Skeletal muscle satellite cell (primary cell): ENCODE data around the gene BARX2. TPM values are rescaled to one million over a fixed set of nuclear protein-coding genes. Genes with fewer than 3 reads are reported as not detected.
A peak's percentile ranks its signal among the peaks of the same experiment; 100 is the strongest.
"Not testable (repeated sequence)": the region's sequence is repeated elsewhere in the genome, so short reads cannot be mapped to it uniquely, and the experiment has no call there.

ENCODE experiments used
- H3K27me3 ChIP-seq: 2 replicates; pipeline ENCODE4 v1.7.0; 2013; ENCODE audit warnings: low read length; ENCODE audit not compliant: control insufficient read depth, insufficient read depth
- H3K36me3 ChIP-seq: 2 replicates; pipeline ENCODE4 v1.7.0; 2013; ENCODE audit warnings: mild to moderate bottlenecking, control low read depth, low read length; ENCODE audit not compliant: insufficient read depth
- H3K4me1 ChIP-seq: 2 replicates; pipeline ENCODE4 v1.7.0; 2013; ENCODE audit warnings: low read length; ENCODE audit not compliant: control insufficient read depth, insufficient read depth
- H3K4me2 ChIP-seq: 2 replicates; pipeline ENCODE4 v1.7.0; 2013; ENCODE audit warnings: mild to moderate bottlenecking, low read length
- H3K4me3 ChIP-seq: 2 replicates; pipeline ENCODE4 v1.7.0; 2013; ENCODE audit warnings: low read length
- H3K9ac ChIP-seq: 2 replicates; pipeline ENCODE4 v1.7.0; 2013; ENCODE audit warnings: mild to moderate bottlenecking, low read depth, low read length, moderate library complexity
- H3K9me3 ChIP-seq: replicated peaks from 2 replicates; pipeline ENCODE4 v1.7.0; 2013; ENCODE audit warnings: mild to moderate bottlenecking, control low read depth, low read length
- total RNA-seq: library from RNA; depleted of rRNA; stranded (reverse); fragments of >200 nt; gene quantifications from 2 replicates; pipeline ENCODE4 v1.2.3, GENCODE V29; 2012; rRNA removed

The BARX2 gene, protein sequence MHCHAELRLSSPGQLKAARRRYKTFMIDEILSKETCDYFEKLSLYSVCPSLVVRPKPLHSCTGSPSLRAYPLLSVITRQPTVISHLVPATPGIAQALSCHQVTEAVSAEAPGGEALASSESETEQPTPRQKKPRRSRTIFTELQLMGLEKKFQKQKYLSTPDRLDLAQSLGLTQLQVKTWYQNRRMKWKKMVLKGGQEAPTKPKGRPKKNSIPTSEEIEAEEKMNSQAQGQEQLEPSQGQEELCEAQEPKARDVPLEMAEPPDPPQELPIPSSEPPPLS
- total RNA-seq, result not detected in 2 replicates

DNA sequence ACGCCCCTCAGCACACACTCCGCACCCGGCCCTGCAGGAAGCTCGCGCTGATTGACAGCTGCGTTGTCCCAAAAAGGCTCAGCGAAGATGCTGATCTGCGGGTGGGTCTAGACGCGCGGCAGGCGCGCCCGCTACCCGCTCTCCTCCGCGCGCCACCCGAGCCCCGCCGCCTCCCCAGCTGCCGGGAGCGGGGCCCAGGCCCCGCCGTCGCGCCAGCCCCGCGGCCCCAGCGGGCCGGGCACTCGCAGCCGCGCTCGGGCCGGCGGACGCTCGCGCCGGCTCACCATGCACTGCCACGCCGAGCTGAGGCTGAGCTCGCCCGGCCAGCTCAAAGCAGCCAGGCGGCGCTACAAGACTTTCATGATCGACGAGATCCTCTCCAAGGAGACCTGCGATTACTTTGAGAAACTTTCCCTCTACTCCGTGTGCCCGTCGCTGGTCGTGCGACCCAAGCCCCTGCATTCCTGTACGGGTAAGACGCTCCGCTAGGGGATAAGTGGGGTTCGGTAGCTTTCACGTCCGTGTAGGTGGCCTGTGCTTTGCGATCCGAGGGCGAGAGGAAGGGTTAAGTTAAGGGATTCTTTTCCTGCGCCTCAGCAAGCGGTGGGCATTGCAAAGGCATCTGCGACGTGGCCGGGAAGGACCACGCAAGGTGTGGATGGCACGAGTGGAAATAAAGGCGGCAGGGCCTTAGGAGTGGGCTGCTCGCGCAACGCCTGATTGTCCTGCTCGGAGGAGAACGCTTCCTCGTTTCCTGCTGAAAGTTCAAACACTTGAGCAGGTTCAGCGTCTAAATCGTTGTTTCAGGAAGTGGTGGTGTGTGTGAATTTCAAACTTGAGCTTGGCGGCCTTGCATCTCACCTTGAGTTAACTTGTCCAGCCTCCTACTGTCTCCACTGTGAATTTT lies at the start of gene BARX2:
BARX2 (plus strand) TSS at position 98 of the 907 bp plus-strand sequence; CDS start at position 286, 188 bp downstream.
- no peaks in the 10 kb centered on the region for H3K9me3 ChIP-seq
- H3K9ac ChIP-seq, result no peak within 1 kb of the TSS
- no peaks in the 10 kb centered on the region for H3K36me3 ChIP-seq
- H3K4me1 ChIP-seq, result peaks cover 4% of the 10 kb centered on the region
- H3K4me2 ChIP-seq, result peak within 1 kb of the TSS; percentile 67
- peaks cover 90% of the 10 kb centered on the region for H3K27me3 ChIP-seq
- peak within 1 kb of the TSS; percentile 55 for H3K4me3 ChIP-seq

DNA sequence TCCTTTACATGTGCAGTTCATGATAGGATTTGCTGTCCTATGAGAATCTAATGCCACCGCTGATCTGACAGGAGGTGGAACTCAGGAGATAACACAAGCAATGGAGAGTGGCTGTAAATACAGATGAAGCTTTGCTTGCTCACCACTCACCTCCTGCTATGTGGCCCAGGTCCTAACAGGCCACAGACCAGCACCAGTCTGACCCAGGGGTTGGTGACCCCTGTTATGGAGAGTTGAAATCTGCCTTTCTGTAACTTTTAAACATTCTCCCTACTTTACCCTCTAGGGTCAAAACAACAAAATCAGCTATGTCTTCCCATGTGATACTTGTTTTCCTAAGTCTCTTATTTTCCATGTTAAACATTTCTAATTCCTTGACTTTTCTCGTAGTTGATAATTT lies 48.7 kb upstream of the BARX2 start:
- Histone ChIP-seq H3K27me3 (no peaks in the 10 kb centered on the region), H3K4me1 (no peaks in the 10 kb centered on the region), H3K36me3 (no peaks in the 10 kb centered on the region), H3K4me2 (no peak overlapping the region), H3K9ac (no peak overlapping the region), H3K4me3 (no peak overlapping the region), H3K9me3 (no peaks in the 10 kb centered on the region)

DNA sequence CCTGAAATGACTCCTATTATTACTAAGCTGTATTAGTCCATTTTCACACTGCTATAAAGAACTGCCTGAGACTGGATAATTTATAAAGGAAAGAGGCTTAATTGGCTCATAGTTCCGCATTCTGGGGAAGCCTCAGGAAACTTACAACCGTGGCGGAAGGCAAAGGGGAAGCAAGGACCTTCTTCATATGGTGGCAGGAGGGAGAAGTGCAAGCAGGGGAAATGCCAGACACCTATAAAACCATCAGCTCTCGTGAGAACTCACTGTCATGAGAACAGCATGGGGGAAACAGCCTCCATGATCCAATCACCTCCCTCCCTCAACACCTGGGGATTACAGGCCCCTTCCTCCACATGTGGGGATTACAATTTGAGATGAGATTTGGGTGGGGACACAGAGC lies 47.9 kb upstream of the BARX2 start:
- not testable (repeated sequence) for H3K4me2 ChIP-seq, H3K36me3 ChIP-seq, H3K4me1 ChIP-seq, H3K9me3 ChIP-seq, H3K9ac ChIP-seq, H3K27me3 ChIP-seq, H3K4me3 ChIP-seq

DNA sequence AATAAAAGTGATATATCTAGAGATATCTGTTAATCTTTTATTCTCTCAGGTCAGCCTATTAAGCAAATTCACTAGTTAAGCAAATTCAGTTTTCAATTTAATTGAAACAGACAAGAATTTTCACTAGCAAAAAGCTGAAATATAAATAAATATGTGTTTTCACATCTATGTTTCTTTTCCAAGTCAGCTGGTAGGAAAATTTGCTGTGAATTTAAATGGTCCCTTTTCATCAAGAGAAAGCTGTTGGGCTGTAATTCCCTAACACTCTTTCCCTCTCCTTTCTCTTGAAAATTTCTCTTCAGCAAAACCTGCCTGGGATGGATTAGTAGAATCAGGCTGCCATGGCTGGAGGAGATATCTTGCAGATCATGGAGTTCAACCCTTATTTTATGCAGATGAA lies 46.9 kb upstream of the BARX2 start:
- no peak overlapping the region for H3K4me2 ChIP-seq
- no peak overlapping the region for H3K4me3 ChIP-seq
- no peaks in the 10 kb centered on the region for H3K4me1 ChIP-seq
- H3K9ac ChIP-seq, result no peak overlapping the region
- H3K36me3 ChIP-seq, result no peaks in the 10 kb centered on the region
- no peaks in the 10 kb centered on the region for H3K9me3 ChIP-seq
- no peaks in the 10 kb centered on the region for H3K27me3 ChIP-seq

DNA sequence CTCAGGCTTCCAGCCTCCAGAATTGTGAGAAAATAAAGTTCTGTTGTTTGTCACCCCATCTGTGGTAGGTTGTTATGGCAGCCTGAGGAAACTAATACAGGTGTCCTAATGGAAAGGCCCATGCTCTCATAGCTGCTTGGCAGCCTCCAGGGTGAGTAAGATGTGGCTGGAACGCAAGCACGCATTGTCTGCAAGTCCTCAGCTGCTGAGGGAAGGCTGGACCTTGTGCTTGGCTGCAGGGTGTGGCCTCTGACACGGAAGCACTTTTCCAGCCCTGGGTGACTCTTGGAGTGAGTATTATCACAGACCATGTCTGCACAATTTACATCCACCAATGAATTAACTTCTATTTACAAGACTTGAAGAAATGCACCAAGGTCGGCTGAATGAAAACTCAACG lies 44.4 kb upstream of the BARX2 start:
- no peaks in the 10 kb centered on the region for H3K27me3 ChIP-seq
- no peaks in the 10 kb centered on the region for H3K4me1 ChIP-seq
- H3K36me3 ChIP-seq, result no peaks in the 10 kb centered on the region
- H3K9me3 ChIP-seq, result no peaks in the 10 kb centered on the region
- no peak overlapping the region for H3K9ac ChIP-seq
- no peak overlapping the region for H3K4me2 ChIP-seq
- no peak overlapping the region for H3K4me3 ChIP-seq

DNA sequence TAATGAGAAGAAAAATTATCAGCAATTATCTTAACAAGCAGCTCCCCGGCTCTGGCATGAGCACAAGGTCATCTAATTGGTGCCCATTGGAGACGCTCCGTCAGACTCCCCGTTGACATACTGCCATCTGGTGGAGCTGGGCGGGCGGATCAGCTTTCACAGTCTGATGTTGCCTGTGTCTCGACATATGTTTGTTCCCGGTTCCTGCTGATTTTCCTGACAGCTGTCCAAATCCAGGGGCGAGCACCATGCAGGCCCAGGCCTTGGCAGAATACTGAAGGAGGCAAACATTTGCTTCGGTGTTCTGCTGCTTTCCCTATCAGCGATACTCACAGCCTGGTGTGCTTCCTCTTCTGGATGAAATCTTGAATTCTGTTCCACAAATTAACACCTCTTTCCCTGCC lies 43.8 kb upstream of the BARX2 start:
- no peaks in the 10 kb centered on the region for H3K9me3 ChIP-seq
- no peaks in the 10 kb centered on the region for H3K4me1 ChIP-seq
- no peaks in the 10 kb centered on the region for H3K36me3 ChIP-seq

DNA sequence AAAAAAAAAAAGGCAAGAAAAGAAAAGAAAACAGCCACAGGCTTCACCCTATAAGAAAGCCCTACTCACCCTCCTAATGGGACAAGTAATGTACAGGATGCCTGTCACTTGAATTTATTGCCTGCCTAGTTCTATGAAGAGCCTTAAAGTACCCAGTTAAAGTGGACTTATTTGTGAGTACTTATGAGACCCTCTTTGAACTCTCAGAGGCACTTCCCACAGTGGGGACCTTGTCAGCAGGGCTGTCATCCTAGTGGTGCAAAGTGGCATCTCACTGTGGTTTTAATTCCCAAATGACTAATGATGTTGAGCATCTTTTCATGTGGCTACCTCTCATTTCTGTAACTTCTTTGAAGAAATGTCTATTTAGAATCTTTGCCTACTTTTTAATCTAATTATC lies 41.8 kb upstream of the BARX2 start:
- no peaks in the 10 kb centered on the region for H3K36me3 ChIP-seq
- no peak overlapping the region for H3K9ac ChIP-seq
- no peak overlapping the region for H3K4me2 ChIP-seq
- H3K4me3 ChIP-seq, result no peak overlapping the region
- no peaks in the 10 kb centered on the region for H3K4me1 ChIP-seq
- no peaks in the 10 kb centered on the region for H3K9me3 ChIP-seq
- no peaks in the 10 kb centered on the region for H3K27me3 ChIP-seq

More for the DNA sequence above, 43.8 kb upstream of the BARX2 start:
- Histone ChIP-seq H3K27me3 (no peaks in the 10 kb centered on the region), H3K4me2 (peak overlapping the region; percentile 58), H3K4me3 (no peak overlapping the region), H3K9ac (no peak overlapping the region)

DNA sequence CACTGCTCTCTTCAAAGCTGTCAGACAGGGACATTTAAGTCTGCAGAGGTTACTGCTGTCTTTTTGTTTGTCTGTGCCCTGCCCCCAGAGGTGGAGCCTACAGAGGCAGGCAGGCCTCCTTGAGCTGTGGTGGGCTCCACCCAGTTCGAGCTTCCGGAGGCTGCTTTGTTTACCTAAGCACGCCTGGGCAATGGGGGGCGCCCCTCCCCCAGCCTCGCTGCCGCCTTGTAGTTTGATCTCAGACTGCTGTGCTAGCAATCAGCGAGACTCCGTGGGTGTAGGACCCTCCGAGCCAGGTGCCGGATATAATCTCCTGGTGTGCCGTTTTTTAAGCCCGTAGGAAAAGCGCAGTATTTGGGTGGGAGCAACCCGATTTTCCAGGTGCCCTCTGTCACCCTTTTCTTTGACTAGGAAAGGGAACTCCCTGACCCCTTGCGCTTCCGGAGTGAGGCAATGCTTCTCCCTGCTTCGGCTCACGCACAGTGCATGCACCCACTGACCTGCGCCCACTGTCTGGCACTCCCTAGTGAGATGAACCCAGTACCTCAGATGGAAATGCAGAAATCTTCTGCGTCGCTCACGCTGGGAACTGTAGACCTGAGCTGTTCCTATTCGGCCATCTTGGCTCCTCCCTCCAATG lies 31.2 kb upstream of the BARX2 start:
- not testable (repeated sequence) for H3K9ac ChIP-seq, H3K36me3 ChIP-seq, H3K27me3 ChIP-seq, H3K4me3 ChIP-seq, H3K9me3 ChIP-seq, H3K4me1 ChIP-seq, H3K4me2 ChIP-seq

DNA sequence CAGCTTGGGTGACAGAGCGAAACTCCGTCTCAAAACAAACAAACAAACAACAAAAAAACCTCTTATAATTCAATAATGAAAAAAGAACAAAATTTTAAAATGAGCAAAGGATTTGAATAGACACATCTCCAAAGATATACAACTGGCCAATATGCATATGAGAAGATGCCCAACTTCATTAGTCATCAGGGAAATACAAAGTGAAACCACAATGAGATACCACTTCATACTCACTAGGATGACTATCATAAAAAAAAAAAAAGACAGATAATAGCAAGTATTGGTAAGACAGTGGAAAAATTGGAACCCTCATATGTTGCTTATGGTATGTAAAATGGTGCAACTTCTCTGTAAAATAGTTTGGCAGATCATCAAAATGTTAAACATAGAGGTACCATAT lies 28.7 kb upstream of the BARX2 start:
- Histone ChIP-seq H3K9ac (no peak overlapping the region), H3K4me3 (no peak overlapping the region), H3K4me1 (no peaks in the 10 kb centered on the region), H3K36me3 (no peaks in the 10 kb centered on the region), H3K9me3 (no peaks in the 10 kb centered on the region), H3K27me3 (peaks cover 21% of the 10 kb centered on the region), H3K4me2 (no peak overlapping the region)

DNA sequence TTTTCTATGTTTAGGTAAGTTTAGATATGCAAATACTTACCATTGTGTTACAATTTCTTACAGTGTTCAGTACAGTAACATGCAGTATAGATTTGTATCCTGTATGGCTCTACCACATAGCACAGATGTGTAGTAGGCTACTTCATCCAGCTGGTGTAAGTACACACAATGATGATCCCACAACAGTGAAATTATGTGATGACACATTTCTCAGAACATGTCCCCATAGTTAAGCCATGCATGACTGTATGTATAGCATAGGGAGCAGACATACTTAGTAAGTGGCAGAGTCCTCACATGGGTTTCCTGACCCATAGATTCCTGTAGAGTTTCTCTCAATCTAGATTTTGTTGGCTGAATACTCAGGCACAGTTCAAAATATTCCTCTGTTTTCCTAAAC lies 26.8 kb upstream of the BARX2 start:
- Histone ChIP-seq H3K4me3 (no peak overlapping the region), H3K9ac (no peak overlapping the region), H3K9me3 (no peaks in the 10 kb centered on the region), H3K36me3 (no peaks in the 10 kb centered on the region), H3K4me2 (no peak overlapping the region), H3K27me3 (peaks cover 35% of the 10 kb centered on the region), H3K4me1 (no peaks in the 10 kb centered on the region)

DNA sequence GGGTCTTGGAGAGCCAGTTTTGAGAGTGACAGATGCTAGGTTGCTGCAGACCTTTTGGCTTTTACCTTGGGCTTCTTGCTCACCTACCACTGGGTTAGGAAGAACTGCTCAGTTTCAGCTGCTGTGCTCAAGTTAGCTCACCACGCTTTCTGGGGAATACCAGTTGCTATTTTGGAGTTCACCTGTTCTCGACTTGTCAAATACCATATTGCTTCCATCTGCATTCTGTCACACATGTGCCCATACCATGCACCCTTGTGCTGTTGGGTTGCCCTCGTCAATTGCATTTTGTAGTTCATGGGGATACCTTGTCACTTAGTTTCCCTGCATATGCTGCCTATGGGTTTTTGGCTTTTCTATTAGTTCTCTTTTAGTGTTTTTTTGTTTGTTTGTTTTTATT lies 23.0 kb upstream of the BARX2 start:
- no peak overlapping the region for H3K4me3 ChIP-seq
- peaks cover 58% of the 10 kb centered on the region for H3K27me3 ChIP-seq
- no peak overlapping the region for H3K4me2 ChIP-seq
- no peaks in the 10 kb centered on the region for H3K9me3 ChIP-seq
- no peaks in the 10 kb centered on the region for H3K36me3 ChIP-seq
- H3K4me1 ChIP-seq, result no peaks in the 10 kb centered on the region
- H3K9ac ChIP-seq, result no peak overlapping the region
